GM15510 (cell line): ENCODE results near the gene C22orf42.

Experiments used
- POLR2A ChIP-seq: IDR thresholded peaks from 3 replicates; pipeline ENCODE4 v1.6.1; 2011; ENCODE audit warnings: borderline replicate concordance; ENCODE audit not compliant: insufficient read length; ENCODE audit errors: extremely low read depth

The C22orf42 gene

GRCh38 chr22:32199961-32200360 lies 40.9 kb upstream of the C22orf42 start:
- no peak for TF ChIP-seq POLR2A

GRCh38 chr22:32199341-32199740 lies 40.2 kb upstream of the C22orf42 start:
- TF ChIP-seq POLR2A = no peak

GRCh38 chr22:32185821-32186220 lies 26.7 kb upstream of the C22orf42 start:
- TF ChIP-seq POLR2A = no peak

GRCh38 chr22:32183625-32184024 lies 24.5 kb upstream of the C22orf42 start:
- TF ChIP-seq POLR2A = no peak

GRCh38 chr22:32181043-32181442 lies 21.9 kb upstream of the C22orf42 start:
- no peak for TF ChIP-seq POLR2A

GRCh38 chr22:32177221-32177765 lies 18.2 kb upstream of the C22orf42 start:
- TF ChIP-seq POLR2A = no peak

GRCh38 chr22:32175683-32176644 lies 16.9 kb upstream of the C22orf42 start:
- no peak for TF ChIP-seq POLR2A

GRCh38 chr22:32175115-32175514 lies 16.0 kb upstream of the C22orf42 start:
- TF ChIP-seq POLR2A = no peak

- TF ChIP-seq POLR2A = no peak
These were observed 6.6 kb upstream of the C22orf42 start for GRCh38 chr22:32165681-32166080.

GRCh38 chr22:32164075-32164860 lies 5.2 kb upstream of the C22orf42 start:
- TF ChIP-seq POLR2A = no peak

GRCh38 chr22:32144496-32145274 lies 14.4 kb downstream of the C22orf42 start:
- no peak for TF ChIP-seq POLR2A

- no peak for TF ChIP-seq POLR2A
These were observed 16.5 kb downstream of the C22orf42 start for GRCh38 chr22:32142600-32142999.

- TF ChIP-seq POLR2A = no peak
These were observed 26.3 kb downstream of the C22orf42 start for GRCh38 chr22:32132783-32133182.

GRCh38 chr22:32132126-32132525 lies 27.0 kb downstream of the C22orf42 start:
- TF ChIP-seq POLR2A = no peak

GRCh38 chr22:32130464-32130863 lies 28.6 kb downstream of the C22orf42 start:
- TF ChIP-seq POLR2A = no peak

GRCh38 chr22:32127904-32128303 lies 31.2 kb downstream of the C22orf42 start:
- TF ChIP-seq POLR2A = no peak

- TF ChIP-seq POLR2A = no peak
These were observed 35.4 kb downstream of the C22orf42 start for GRCh38 chr22:32123657-32124056.
